SK-N-SH (cell line): ENCODE data around the gene AHCTF1. TPM values are rescaled to one million over a fixed set of nuclear protein-coding genes. Genes with fewer than 3 reads are reported as not detected.

Experiments
- CTCF ChIA-PET: fragments of 300-600, 350-600 bp; formaldehyde crosslinking; extraction: SDS; loops from one replicate; lab custom pipeline; 2021; lab: Yijun Ruan, JAX
- POLR2A ChIA-PET: fragments of 350-600 bp; sonication (Branson Sonifier 250); formaldehyde crosslinking; extraction: SDS; loops from one replicate; lab custom pipeline; 2020; ENCODE audit warnings: antibody characterized with exemption, inconsistent platforms; lab: Yijun Ruan, JAX
- DNase-seq: peaks from one replicate; pipeline ENCODE4 v3.0.0; 2012
- H2AFZ ChIP-seq: fragments of 200-600 bp; sonication (generic); 2 replicates; pipeline ENCODE4 v1.8.1; 2016; ENCODE audit warnings: antibody characterized with exemption, mild to moderate bottlenecking, low read depth
- H3F3A ChIP-seq: fragments of 200-600 bp; sonication (generic); replicated peaks from 2 replicates; pipeline ENCODE3; 2016; ENCODE audit warnings: antibody characterized with exemption, mild to moderate bottlenecking; ENCODE audit not compliant: insufficient read depth
- H3K27ac ChIP-seq, 2 experiments: fragments of 200-500 bp in 1 of 2; fragments of 200-600 bp in 1 of 2; sonication (Bioruptor generic) in 1 of 2; sonication (generic), shearing (Covaris generic) in 1 of 2; 2 replicates each; pipeline versions ENCODE4 v1.5.1 to v1.6.1; 2014 to 2016; ENCODE audit warnings: low read depth in 2 of 2, inconsistent platforms in 1 of 2, low read length in 1 of 2, mild to moderate bottlenecking in 1 of 2, mixed read lengths in 1 of 2
- H3K27me3 ChIP-seq: fragments of 200-600 bp; sonication (generic), shearing (Covaris generic); 2 replicates; pipeline ENCODE4 v1.6.1; 2016; ENCODE audit warnings: mixed run types; ENCODE audit not compliant: insufficient read depth
- H3K36me3 ChIP-seq, 2 experiments: fragments of 200-500 bp in 1 of 2; fragments of 200-600 bp in 1 of 2; sonication (Bioruptor generic) in 1 of 2; sonication (generic) in 1 of 2; replicated peaks in 1 of 2; 2 replicates each; pipeline versions ENCODE3 to v1.5.1; 2014 to 2016; ENCODE audit warnings: low read length in 1 of 2, mild to moderate bottlenecking in 1 of 2; ENCODE audit not compliant: insufficient read depth in 2 of 2, control insufficient read depth in 1 of 2
- H3K4me1 ChIP-seq, 2 experiments: fragments of 200-500 bp in 1 of 2; fragments of 200-600 bp in 1 of 2; sonication (Bioruptor generic) in 1 of 2; sonication (generic), shearing (Covaris generic) in 1 of 2; 2 replicates each; pipeline versions ENCODE4 v1.5.1 to v1.6.1; 2014 to 2016; ENCODE audit warnings: low read depth in 1 of 2, low read length in 1 of 2, mixed run types in 1 of 2; ENCODE audit not compliant: insufficient read depth in 2 of 2, control insufficient read depth in 1 of 2
- H3K4me2 ChIP-seq: fragments of 200-600 bp; sonication (generic), shearing (Covaris generic); 2 replicates; pipeline ENCODE4 v1.6.1; 2017; ENCODE audit warnings: mixed run types
- H3K4me3 ChIP-seq, 2 experiments: fragments of 200-500 bp in 1 of 2; fragments of 200-600 bp in 1 of 2; sonication (Bioruptor generic) in 1 of 2; sonication (generic), shearing (Covaris generic) in 1 of 2; 2 replicates each; pipeline versions ENCODE4 v1.5.1 to v1.8.1; 2014 to 2016; ENCODE audit warnings: low read depth in 2 of 2, inconsistent platforms in 1 of 2, low read length in 1 of 2, mild to moderate bottlenecking in 1 of 2, mixed read lengths in 1 of 2, moderate library complexity in 1 of 2
- H3K79me2 ChIP-seq: fragments of 200-600 bp; sonication (generic); 2 replicates; pipeline ENCODE4 v1.8.1; 2017; ENCODE audit warnings: mild to moderate bottlenecking; ENCODE audit not compliant: insufficient read depth
- H3K9ac ChIP-seq: fragments of 200-600 bp; sonication (generic); 2 replicates; pipeline ENCODE4 v1.6.1; 2017; ENCODE audit warnings: mixed run types
- H3K9me2 ChIP-seq: fragments of 200-600 bp; sonication (generic); 2 replicates; pipeline ENCODE4 v1.6.1; 2017; ENCODE audit warnings: mixed run types
- H3K9me3 ChIP-seq: fragments of 200-600 bp; sonication (generic); 2 replicates; pipeline ENCODE4 v1.6.1; 2017; ENCODE audit warnings: mixed run types, mild to moderate bottlenecking, moderate library complexity
- H4K20me1 ChIP-seq: fragments of 200-600 bp; sonication (generic); 2 replicates; pipeline ENCODE4 v1.6.1; 2017; ENCODE audit warnings: mild to moderate bottlenecking, mixed run types; ENCODE audit not compliant: insufficient read depth
- EP300 ChIP-seq, 2 experiments: IDR thresholded peaks; 2 replicates each; pipeline versions ENCODE4 v1.4.0 to v1.6.1; 2012; ENCODE audit warnings: borderline replicate concordance in 1 of 2, low read depth in 1 of 2, low read length in 1 of 2
- FOSL2 ChIP-seq: IDR thresholded peaks from 2 replicates; pipeline ENCODE4 v1.4.0; 2012; ENCODE audit warnings: low read depth, mild to moderate bottlenecking, moderate library complexity, borderline replicate concordance
- FOXJ3 ChIP-seq: sonication (generic); formaldehyde crosslinking; IDR thresholded peaks from 2 replicates; pipeline ENCODE4 v1.5.1; 2020; ENCODE audit warnings: mild to moderate bottlenecking, missing genetic modification reagents
- FOXM1 ChIP-seq: IDR thresholded peaks from 2 replicates; pipeline ENCODE4 v1.4.0; 2012; ENCODE audit warnings: low read depth, mild to moderate bottlenecking
- GABPA ChIP-seq: IDR thresholded peaks from 2 replicates; pipeline ENCODE4 v1.4.0; 2012; ENCODE audit warnings: low read depth, mild to moderate bottlenecking
- JUND ChIP-seq: IDR thresholded peaks from 2 replicates; pipeline ENCODE4 v1.4.0; 2012
- RCOR1 ChIP-seq: fragments of 150-350 bp; IDR thresholded peaks from 2 replicates; pipeline ENCODE4 v1.6.1; 2017; ENCODE audit warnings: antibody characterized with exemption, low read length
- RXRA ChIP-seq: IDR thresholded peaks from 2 replicates; pipeline ENCODE4 v1.4.0; 2012; ENCODE audit warnings: low read depth, mild to moderate bottlenecking, borderline replicate concordance
- SIN3A ChIP-seq: IDR thresholded peaks from 2 replicates; pipeline ENCODE4 v1.6.1; 2012; ENCODE audit warnings: low read depth, mild to moderate bottlenecking, low read length, moderate library complexity, borderline replicate concordance
- WGBS: methylation state at CpG from one replicate; pipeline ENCODE4 v1.1.6; 2017; ENCODE audit warnings: low lambda C conversion rate; 5-methylcytosine and 5-hydroxymethylcytosine counted together
- polyA plus RNA-seq, 3 experiments: library from polyadenylated mRNA; depleted of rRNA; stranded (reverse); fragments of >200 nt; gene quantifications; 2 replicates each; pipeline ENCODE4 v1.2.3, GENCODE V29; 2012
- TF ChIP-seq, protein P1 (sequence below): fragments of 150-350 bp; IDR thresholded peaks from 2 replicates; pipeline ENCODE4 v1.6.1; 2016; ENCODE audit warnings: mild to moderate bottlenecking, low read depth, low read length
- TF ChIP-seq, protein P2 (sequence below): fragments of 150-350 bp; IDR thresholded peaks from 2 replicates; pipeline ENCODE4 v1.6.1; 2017; ENCODE audit warnings: antibody characterized with exemption, low read length, low read depth, borderline replicate concordance

AHCTF1 gene
- polyA plus RNA-seq, 1 of the 3 experiments (the other 2 are of a cell fraction): 8.5 TPM

DNA sequence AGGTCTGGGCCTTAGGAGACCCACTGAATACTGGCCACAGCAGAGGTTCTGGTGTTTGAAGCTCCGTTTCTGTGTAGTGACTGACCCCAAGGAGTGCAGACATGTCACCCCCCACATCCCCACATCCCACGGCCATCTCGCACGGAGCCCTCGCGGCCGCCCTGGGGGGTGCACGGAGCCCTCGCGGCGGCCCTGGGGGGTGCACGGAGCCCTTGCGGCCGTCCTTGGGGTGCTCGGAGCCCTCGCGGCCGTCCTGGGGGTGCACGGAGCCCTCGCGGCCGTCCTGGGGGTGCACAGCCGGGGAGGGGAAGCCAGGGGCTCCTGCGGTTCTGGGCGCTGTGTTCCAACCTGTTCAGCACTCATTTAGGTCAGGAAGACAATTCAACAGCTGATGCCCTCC lies 139.1 kb downstream of the AHCTF1 start:
- H2AFZ ChIP-seq: no peak overlapping the region
- no peak for TF ChIP-seq SIN3A
- TF ChIP-seq FOSL2: no peak
- TF ChIP-seq FOXJ3 (CRISPR knock-in tag): no peak
- TF ChIP-seq FOXM1: no peak
- TF ChIP-seq JUND: no peak
- no peak for TF ChIP-seq EP300 (IDR thresholded peaks at IDR 0.05; ENCODE audit: borderline replicate concordance in 1 of 2, low read depth in 1 of 2, low read length in 1 of 2)
- H3K27ac ChIP-seq: no peak overlapping the region
- H3K79me2 ChIP-seq: no peaks in the 10 kb centered on the region
- H3K36me3 ChIP-seq: no peaks in the 10 kb centered on the region
- H3K27me3 ChIP-seq: no peaks in the 10 kb centered on the region
- no peaks in the 10 kb centered on the region for H3F3A ChIP-seq
- no peak overlapping the region for H3K4me3 ChIP-seq
- H3K4me2 ChIP-seq: no peak overlapping the region
- no peak for DNase-seq
- WGBS: 68% methylated on average over 3 of the region's 25 CpGs
- H3K9me3 ChIP-seq: no peaks in the 10 kb centered on the region
- no peaks in the 10 kb centered on the region for H3K9me2 ChIP-seq
- H3K9ac ChIP-seq: no peak overlapping the region
- H4K20me1 ChIP-seq: no peaks in the 10 kb centered on the region
- peaks cover 0 to 5% of the 10 kb centered on the region in 2 experiments; a peak in 2 of 4 replicates for H3K4me1 ChIP-seq
- ChIA-PET POLR2A (no interaction called here), CTCF (no interaction called here)

DNA sequence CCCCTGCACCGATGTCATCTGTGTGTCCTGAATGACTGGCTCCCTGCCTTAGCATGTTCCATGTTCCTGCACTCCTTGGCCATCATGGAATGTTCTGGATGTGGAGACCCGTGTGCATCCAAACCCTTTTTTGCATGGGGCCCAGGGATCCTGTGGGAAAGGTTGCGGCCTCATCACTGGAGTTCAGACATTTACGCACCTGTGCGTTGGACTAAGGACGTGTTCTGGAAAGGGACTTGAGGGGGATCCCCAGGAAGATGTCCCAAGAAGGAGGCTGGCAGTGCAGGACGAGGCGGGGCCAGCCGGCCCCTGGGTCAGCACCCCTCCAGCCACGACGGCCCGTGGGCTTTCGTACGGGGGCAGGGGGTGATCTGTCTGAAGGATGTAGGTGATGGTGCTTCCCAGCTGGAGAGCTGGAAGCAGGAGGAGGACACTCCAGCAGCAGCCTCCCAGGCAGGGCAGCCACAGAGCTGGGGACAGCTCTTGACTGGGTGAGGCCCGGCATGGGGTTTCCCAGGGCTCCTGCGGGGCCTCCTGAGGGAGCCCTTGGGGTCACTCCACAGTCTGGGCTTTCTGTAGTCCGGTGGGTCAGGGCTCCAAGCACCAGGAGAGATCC lies 140.3 kb downstream of the AHCTF1 start:
- no peak overlapping the region for H3K9ac ChIP-seq
- no peak for TF ChIP-seq RXRA
- TF ChIP-seq GABPA: no peak
- TF ChIP-seq FOSL2: no peak
- TF ChIP-seq EP300 (IDR thresholded peaks at IDR 0.05; ENCODE audit: borderline replicate concordance in 1 of 2, low read depth in 1 of 2, low read length in 1 of 2): no peak
- TF ChIP-seq RCOR1: no peak
- TF ChIP-seq, protein P1, sequence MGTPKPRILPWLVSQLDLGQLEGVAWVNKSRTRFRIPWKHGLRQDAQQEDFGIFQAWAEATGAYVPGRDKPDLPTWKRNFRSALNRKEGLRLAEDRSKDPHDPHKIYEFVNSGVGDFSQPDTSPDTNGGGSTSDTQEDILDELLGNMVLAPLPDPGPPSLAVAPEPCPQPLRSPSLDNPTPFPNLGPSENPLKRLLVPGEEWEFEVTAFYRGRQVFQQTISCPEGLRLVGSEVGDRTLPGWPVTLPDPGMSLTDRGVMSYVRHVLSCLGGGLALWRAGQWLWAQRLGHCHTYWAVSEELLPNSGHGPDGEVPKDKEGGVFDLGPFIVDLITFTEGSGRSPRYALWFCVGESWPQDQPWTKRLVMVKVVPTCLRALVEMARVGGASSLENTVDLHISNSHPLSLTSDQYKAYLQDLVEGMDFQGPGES: no peak
- no peaks in the 10 kb centered on the region for H3K27me3 ChIP-seq
- no peaks in the 10 kb centered on the region for H3K36me3 ChIP-seq
- no peaks in the 10 kb centered on the region for H3K9me2 ChIP-seq
- H3K4me1 ChIP-seq: peaks cover 0 to 5% of the 10 kb centered on the region in 2 experiments; a peak in 2 of 4 replicates
- H3K79me2 ChIP-seq: no peaks in the 10 kb centered on the region
- no peak overlapping the region for H3K4me2 ChIP-seq
- no peaks in the 10 kb centered on the region for H4K20me1 ChIP-seq
- no peak overlapping the region for H2AFZ ChIP-seq
- ChIA-PET CTCF (no interaction called here), POLR2A (interaction anchor here (0.7 kb wide), 1 partner anchor 12 kb away, joined by 3 read pairs; no protein-coding TSS in a partner anchor)
- WGBS: 90% methylated on average over 14 of the region's 17 CpGs
- no peak overlapping the region for H3K4me3 ChIP-seq
- H3F3A ChIP-seq: no peaks in the 10 kb centered on the region
- no peaks in the 10 kb centered on the region for H3K9me3 ChIP-seq
- no peak for DNase-seq
- no peak overlapping the region for H3K27ac ChIP-seq

DNA sequence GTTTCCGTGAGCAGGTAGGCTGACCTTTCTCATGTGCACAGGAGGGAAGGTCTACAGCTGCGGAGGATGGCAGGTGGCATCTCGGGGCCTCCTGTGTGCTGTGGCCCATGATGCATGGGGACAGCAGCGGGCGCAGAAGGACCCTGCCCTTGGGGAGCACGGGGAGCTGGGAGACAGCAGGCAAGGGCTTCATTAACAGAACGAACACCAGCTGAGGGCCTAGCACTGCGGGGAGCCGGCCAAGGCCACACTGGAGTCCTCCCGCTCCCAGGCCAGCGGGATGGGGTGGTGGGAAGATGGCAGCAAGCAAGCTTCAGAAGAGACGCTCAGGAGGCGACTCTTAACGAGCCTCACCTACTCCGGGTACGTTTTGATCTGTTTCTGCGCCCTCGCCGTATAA lies 140.9 kb downstream of the AHCTF1 start:
- Histone ChIP-seq H3K27me3 (no peaks in the 10 kb centered on the region), H3K36me3 (no peaks in the 10 kb centered on the region), H4K20me1 (no peaks in the 10 kb centered on the region), H3K9me3 (no peaks in the 10 kb centered on the region), H3K9ac (no peak overlapping the region), H2AFZ (no peak overlapping the region), H3K27ac (no peak overlapping the region), H3K4me1 (peaks cover 0 to 5% of the 10 kb centered on the region in 2 experiments; a peak in 2 of 4 replicates)
- 89% methylated on average over 18 of the region's 19 CpGs for WGBS
- CTCF ChIA-PET: no interaction called here
- TF ChIP-seq, protein P2, sequence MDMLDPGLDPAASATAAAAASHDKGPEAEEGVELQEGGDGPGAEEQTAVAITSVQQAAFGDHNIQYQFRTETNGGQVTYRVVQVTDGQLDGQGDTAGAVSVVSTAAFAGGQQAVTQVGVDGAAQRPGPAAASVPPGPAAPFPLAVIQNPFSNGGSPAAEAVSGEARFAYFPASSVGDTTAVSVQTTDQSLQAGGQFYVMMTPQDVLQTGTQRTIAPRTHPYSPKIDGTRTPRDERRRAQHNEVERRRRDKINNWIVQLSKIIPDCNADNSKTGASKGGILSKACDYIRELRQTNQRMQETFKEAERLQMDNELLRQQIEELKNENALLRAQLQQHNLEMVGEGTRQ: no peak
- TF ChIP-seq, all 33 proteins: peak for 0
- H3F3A ChIP-seq: no peaks in the 10 kb centered on the region
- H3K9me2 ChIP-seq: no peaks in the 10 kb centered on the region
- POLR2A ChIA-PET: no interaction called here
- no peaks in the 10 kb centered on the region for H3K79me2 ChIP-seq
- H3K4me3 ChIP-seq: no peak overlapping the region
- no peak overlapping the region for H3K4me2 ChIP-seq
- DNase-seq: no peak
